GM23338 (cell line): ENCODE data around the gene ERC2. TPM values are rescaled to one million over a fixed set of nuclear protein-coding genes. Genes with fewer than 3 reads are reported as not detected.

ENCODE experiments used
- ATAC-seq: fragments of 200-7000 bp; cut with Tn5 transposase; 3 replicates; pipeline ENCODE4 v1.9.1; 2020
- DNase-seq: peaks from one replicate; pipeline ENCODE4 v3.0.0-alpha.2; 2015; ENCODE audit warnings: low spot score
- H2AFZ ChIP-seq: fragments of 200-600 bp; sonication (generic); 2 replicates; pipeline ENCODE4 v1.8.0; 2016; ENCODE audit warnings: antibody characterized with exemption, mild to moderate bottlenecking, moderate library complexity
- H3F3A ChIP-seq: fragments of 200-600 bp; sonication (generic); replicated peaks from 2 replicates; pipeline ENCODE4 v1.8.0; 2017; ENCODE audit warnings: antibody characterized with exemption, mixed run types, low read depth
- H3K27ac ChIP-seq: fragments of 200-600 bp; sonication (generic); 2 replicates; pipeline ENCODE4 v1.6.1; 2016; ENCODE audit warnings: low read depth
- H3K27me3 ChIP-seq: fragments of 200-600 bp; sonication (generic); 2 replicates; pipeline ENCODE4 v1.8.0; 2016; ENCODE audit warnings: mild to moderate bottlenecking, mixed run types, moderate library complexity; ENCODE audit not compliant: insufficient read depth
- H3K36me3 ChIP-seq: fragments of 200-600 bp; sonication (generic); 2 replicates; pipeline ENCODE4 v1.8.0; 2016; ENCODE audit warnings: mild to moderate bottlenecking; ENCODE audit not compliant: insufficient read depth
- H3K4me1 ChIP-seq: fragments of 200-600 bp; sonication (generic); 2 replicates; pipeline ENCODE4 v1.8.0; 2016; ENCODE audit warnings: mild to moderate bottlenecking, moderate library complexity; ENCODE audit not compliant: insufficient read depth
- H3K4me2 ChIP-seq: fragments of 200-600 bp; sonication (generic); 2 replicates; pipeline ENCODE4 v1.7.1; 2017; ENCODE audit warnings: mixed run types
- H3K4me3 ChIP-seq: fragments of 200-600 bp; sonication (generic); 2 replicates; pipeline ENCODE4 v1.6.1; 2016; ENCODE audit warnings: mixed run types
- H3K79me2 ChIP-seq: fragments of 200-600 bp; sonication (generic); replicated peaks from 2 replicates; pipeline ENCODE4 v1.8.0; 2017; ENCODE audit warnings: mild to moderate bottlenecking; ENCODE audit not compliant: insufficient read depth
- H3K9me2 ChIP-seq: fragments of 200-600 bp; sonication (generic); 2 replicates; pipeline ENCODE4 v1.8.0; 2017; ENCODE audit not compliant: insufficient read depth
- H4K20me1 ChIP-seq: fragments of 200-600 bp; sonication (generic); replicated peaks from 2 replicates; pipeline ENCODE4 v1.8.0; 2017; ENCODE audit warnings: mild to moderate bottlenecking; ENCODE audit not compliant: insufficient read depth
- H3K27ac Mint-ChIP-seq: 2 replicates; pipeline ENCODE4 v1.8.0; 2020; ENCODE audit warnings: inconsistent platforms, mild to moderate bottlenecking, moderate library complexity, mixed read lengths
- H3K27me3 Mint-ChIP-seq: 3 replicates; pipeline ENCODE4 v1.8.0; 2022; ENCODE audit warnings: low read depth, mild to moderate bottlenecking, moderate library complexity, mixed read lengths, inconsistent platforms; ENCODE audit not compliant: insufficient read depth, poor library complexity
- H3K36me3 Mint-ChIP-seq: 3 replicates; pipeline ENCODE4 v1.8.0; 2021; ENCODE audit warnings: low read depth, mild to moderate bottlenecking, inconsistent platforms, moderate library complexity, mixed read lengths
- H3K4me1 Mint-ChIP-seq: 3 replicates; pipeline ENCODE4 v1.8.0; 2020; ENCODE audit warnings: mild to moderate bottlenecking, inconsistent platforms, mixed read lengths
- H3K4me3 Mint-ChIP-seq: 3 replicates; pipeline ENCODE4 v1.8.0; 2021; ENCODE audit warnings: moderate library complexity, mild to moderate bottlenecking, inconsistent platforms, mixed read lengths
- H3K9me3 Mint-ChIP-seq: 3 replicates; pipeline ENCODE4 v1.8.0; 2020; ENCODE audit warnings: moderate library complexity, mild to moderate bottlenecking, inconsistent platforms, mixed read lengths
- CTCF ChIP-seq, 2 experiments: fragments of 200-600 bp in 1 of 2; sonication (generic) in 1 of 2; conservative IDR thresholded peaks; 2 replicates each; pipeline versions ENCODE4 v1.5.1 to v1.6.1; 2016 to 2017; ENCODE audit warnings: antibody characterized with exemption in 2 of 2, low read depth in 2 of 2, mild to moderate bottlenecking in 2 of 2, moderate library complexity in 1 of 2
- ETS1 ChIP-seq: IDR thresholded peaks from 2 replicates; pipeline ENCODE4 v1.6.1; 2016; ENCODE audit warnings: antibody characterized with exemption
- EZH2 ChIP-seq: fragments of 200-600 bp; sonication (generic); IDR thresholded peaks from one replicate; pipeline ENCODE4 v1.8.0; 2017; ENCODE audit warnings: antibody characterized with exemption, mild to moderate bottlenecking, low read depth; ENCODE audit not compliant: unreplicated experiment
- EZH2phosphoT487 ChIP-seq: fragments of 200-600 bp; sonication (generic); IDR thresholded peaks from one replicate; pipeline ENCODE4 v1.8.1; 2018; ENCODE audit warnings: antibody characterized with exemption; ENCODE audit not compliant: unreplicated experiment
- NANOG ChIP-seq: IDR thresholded peaks from 2 replicates; pipeline ENCODE4 v1.6.1; 2016; ENCODE audit warnings: antibody characterized with exemption, borderline replicate concordance
- REST ChIP-seq: IDR thresholded peaks from one replicate; pipeline ENCODE4 v1.6.1; 2018; ENCODE audit warnings: antibody characterized with exemption; ENCODE audit not compliant: unreplicated experiment
- STAT1 ChIP-seq: IDR thresholded peaks from one replicate; pipeline ENCODE4 v1.6.1; 2016; ENCODE audit warnings: antibody characterized with exemption; ENCODE audit not compliant: unreplicated experiment
- ZNF114 ChIP-seq: fragments of 250-450 bp; sonication (Bioruptor Pico); IDR thresholded peaks from 2 replicates; pipeline ENCODE4 v1.5.0; 2020; ENCODE audit warnings: mild to moderate bottlenecking, moderate library complexity
- ZNF331 ChIP-seq: fragments of 250-450 bp; sonication (Bioruptor Pico); IDR thresholded peaks from 2 replicates; pipeline ENCODE4 v1.5.0; 2020; ENCODE audit warnings: low read depth, mild to moderate bottlenecking, moderate library complexity
- polyA plus RNA-seq: library from polyadenylated mRNA; unstranded; fragments of >200 nt; fragmentation: Nextera tagmentation; extraction: Ambion mirVana; gene quantifications from 2 replicates; pipeline ENCODE4 v1.2.1, GENCODE V29; 2016
- total RNA-seq: library from RNA; depleted of rRNA; stranded (reverse); fragments of >200 nt; shearing (Covaris generic); gene quantifications from 2 replicates; pipeline ENCODE4 v1.2.3, GENCODE V29; 2014

Gene ERC2
- total and polyA plus RNA-seq, 2 experiments from 2014 or later = 11.8 to 13.7 TPM

- TF ChIP-seq REST = no peak
- TF ChIP-seq STAT1 = no peak
- no peak for TF ChIP-seq CTCF (conservative IDR thresholded peaks at IDR 0.05; ENCODE audit: low read depth in 2 of 2)
- no peak for TF ChIP-seq ZNF114 (CRISPR knock-in tag)
- no peak for TF ChIP-seq EZH2phosphoT487
- no peak for TF ChIP-seq ZNF331 (CRISPR knock-in tag)
- TF ChIP-seq ETS1 = no peak
- TF ChIP-seq EZH2 = no peak
These were observed 54.4 kb downstream of the ERC2 start (continued) for GRCh38 chr3:56413911-56414310.

- ATAC-seq (no peak), DNase-seq (no peak)
- peaks cover 8% of the 10 kb centered on the region; the same call in 1 of the 2 replicates for H3K4me1 ChIP-seq
- peaks cover 19% of the 10 kb centered on the region for H3K4me1 Mint-ChIP-seq
- H3K79me2 ChIP-seq = no peaks in the 10 kb centered on the region
- peaks cover under 1% of the 10 kb centered on the region; the same call in 1 of the 2 replicates for H3K9me2 ChIP-seq
- no peaks in the 10 kb centered on the region for H4K20me1 ChIP-seq
- H2AFZ ChIP-seq = no peak overlapping the region
- no peaks in the 10 kb centered on the region for H3K9me3 Mint-ChIP-seq
- H3K27ac Mint-ChIP-seq = no peak overlapping the region
- no peak overlapping the region for H3K4me2 ChIP-seq
- H3F3A ChIP-seq = no peaks in the 10 kb centered on the region
- H3K4me3 Mint-ChIP-seq = no peak overlapping the region
- no peak overlapping the region for H3K27ac ChIP-seq
- peaks cover 6% of the 10 kb centered on the region for H3K27me3 Mint-ChIP-seq
- no peak overlapping the region for H3K4me3 ChIP-seq
- no peaks in the 10 kb centered on the region for H3K27me3 ChIP-seq
- peaks cover 8% of the 10 kb centered on the region for H3K36me3 Mint-ChIP-seq
- H3K36me3 ChIP-seq = no peaks in the 10 kb centered on the region
- TF ChIP-seq NANOG (no peak), ZNF331 (CRISPR knock-in tag) (no peak), REST (no peak), EZH2 (no peak)
These were observed 57.1 kb downstream of the ERC2 start for GRCh38 chr3:56411166-56411565.
